IPS-NIHi7 (cell line): ENCODE results near the gene MVD.
A peak's percentile ranks its signal among the peaks of the same experiment; 100 is the strongest.

Experiments
- DNase-seq: peaks from one replicate; pipeline ENCODE4 v3.0.0; 2012; ENCODE audit warnings: mixed read lengths; ENCODE audit errors: extremely low spot score

MVD gene

GRCh38 chr16:88662843-88663606, at the start of gene MVD:
Gene MVD (minus strand): TSS chr16:88663091. CDS start chr16:88663080, 11 bp downstream.
- peak; percentile 100 for DNase-seq

- no peak for DNase-seq
Measured at GRCh38 chr16:88712362-88712979, 49.6 kb upstream of the MVD start.

DNA sequence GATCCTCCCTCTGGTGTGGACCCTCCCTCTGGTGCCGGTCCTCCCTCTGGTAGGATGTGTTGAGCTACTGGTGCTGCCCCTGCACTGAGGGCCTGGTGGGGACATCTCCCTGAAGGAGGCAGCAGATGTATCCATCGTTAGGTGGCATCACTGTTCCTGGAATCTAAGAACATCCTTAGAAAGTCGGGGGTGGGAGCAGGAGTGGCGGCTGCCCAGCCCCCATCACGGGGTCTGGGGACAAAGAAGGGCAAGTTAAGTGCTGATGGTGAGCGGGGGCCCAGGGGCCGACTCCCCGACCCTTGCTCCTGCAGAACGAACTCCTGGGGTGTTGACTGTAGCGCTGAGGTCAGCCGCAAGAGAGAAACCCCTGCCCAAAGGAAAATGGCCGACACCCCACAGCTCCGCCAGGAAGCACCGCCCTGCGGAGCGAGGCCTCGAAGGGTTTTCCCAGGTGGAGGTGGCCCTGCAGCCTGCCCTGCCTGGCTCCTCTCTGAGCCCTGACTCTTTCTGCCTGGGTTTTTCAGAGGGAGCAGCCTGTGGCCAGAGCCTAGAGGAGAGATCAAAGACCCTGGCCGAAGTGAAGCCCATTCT, 49.0 kb upstream of the MVD start:
- DNase-seq = peak; percentile 32

GRCh38 chr16:88710556-88710955, 47.7 kb upstream of the MVD start:
- DNase-seq = no peak

DNA sequence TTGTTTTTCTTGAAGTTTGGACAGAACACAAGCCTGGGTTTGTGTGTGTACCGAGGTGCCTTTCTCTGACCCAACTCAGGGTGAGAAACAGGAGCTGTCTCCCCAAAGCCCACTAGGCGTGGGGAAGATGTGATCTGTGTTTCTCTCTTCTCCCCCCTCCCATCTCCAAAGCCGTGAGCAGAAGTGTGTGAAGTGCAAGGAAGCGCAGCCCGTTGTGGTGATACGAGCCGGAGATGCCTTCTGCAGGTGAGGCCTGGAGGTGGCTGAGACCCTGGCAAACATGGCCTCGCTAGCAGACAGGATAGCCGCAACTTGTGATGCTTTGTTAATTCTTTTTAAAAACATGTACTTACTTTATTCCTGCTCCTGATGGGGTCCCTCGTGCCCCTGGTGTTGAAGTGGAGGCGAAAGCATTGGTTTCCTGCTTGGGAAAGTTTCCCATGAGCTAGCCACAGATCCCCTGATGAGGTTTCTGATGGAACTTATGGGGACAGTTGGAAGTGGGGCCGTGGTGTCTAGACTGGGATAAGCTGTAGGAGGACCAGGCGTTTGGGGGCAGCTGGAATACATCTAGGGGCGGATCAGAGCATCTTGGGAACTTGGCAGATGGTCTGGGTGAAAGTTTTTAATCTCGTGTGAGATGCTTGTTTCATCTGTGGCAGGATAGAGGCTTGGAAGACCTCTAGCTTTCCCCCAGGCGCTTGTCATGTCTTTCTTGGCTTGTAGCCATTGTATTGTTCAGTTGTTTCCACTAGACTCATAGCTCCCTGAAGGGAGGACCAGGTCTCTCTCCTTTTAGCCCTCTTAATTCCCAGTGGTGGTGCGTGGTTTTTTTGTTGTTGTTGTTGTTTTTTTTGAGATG, 44.3 kb upstream of the MVD start:
- no peak for DNase-seq

DNA sequence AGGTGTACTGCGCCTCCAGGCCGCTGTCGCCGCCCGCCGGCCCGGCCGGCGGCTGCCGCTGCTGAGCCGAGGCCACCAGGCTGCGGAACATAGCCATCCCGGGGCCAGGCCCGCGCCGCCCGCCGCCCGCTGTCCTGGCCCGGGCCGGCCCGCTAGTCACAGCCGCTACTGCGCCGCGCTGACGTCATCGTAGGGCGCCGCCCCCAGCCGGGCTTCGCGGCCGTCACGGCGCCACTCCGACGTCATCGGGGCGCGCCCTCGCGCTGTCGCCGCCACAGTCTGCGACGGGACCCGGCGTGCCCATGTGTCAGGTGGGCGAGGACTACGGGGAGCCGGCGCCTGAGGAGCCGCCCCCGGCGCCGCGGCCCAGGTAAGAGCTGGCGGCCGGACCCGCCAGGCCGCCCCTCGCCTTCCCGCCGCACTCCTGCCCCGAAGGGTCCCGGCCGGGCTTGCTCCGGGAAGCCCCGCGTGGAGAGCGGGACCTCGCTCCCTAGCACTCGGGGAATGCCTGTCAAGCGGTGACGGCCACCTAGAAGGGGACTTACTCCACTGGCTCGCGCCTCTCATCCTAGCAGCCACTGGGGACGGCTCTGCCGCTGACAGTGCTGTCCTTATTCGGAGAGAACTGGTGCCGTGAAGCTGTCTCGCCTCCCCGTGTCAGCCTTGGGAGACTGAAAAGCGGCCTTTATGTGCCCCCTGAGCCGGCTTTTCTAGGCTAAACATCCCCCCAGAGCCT, 43.5 kb upstream of the MVD start, which contains the start of the genes CTU2 and RNF166:
Gene CTU2 (plus strand): TSS at position 275 of the 736 bp plus-strand sequence. CDS start 28 bp downstream, at position 303.
Gene RNF166 (minus strand): TSS at position 180 of the 736 bp plus-strand sequence. CDS start 83 bp downstream, at position 97.
- peak; percentile 99 for DNase-seq

DNA sequence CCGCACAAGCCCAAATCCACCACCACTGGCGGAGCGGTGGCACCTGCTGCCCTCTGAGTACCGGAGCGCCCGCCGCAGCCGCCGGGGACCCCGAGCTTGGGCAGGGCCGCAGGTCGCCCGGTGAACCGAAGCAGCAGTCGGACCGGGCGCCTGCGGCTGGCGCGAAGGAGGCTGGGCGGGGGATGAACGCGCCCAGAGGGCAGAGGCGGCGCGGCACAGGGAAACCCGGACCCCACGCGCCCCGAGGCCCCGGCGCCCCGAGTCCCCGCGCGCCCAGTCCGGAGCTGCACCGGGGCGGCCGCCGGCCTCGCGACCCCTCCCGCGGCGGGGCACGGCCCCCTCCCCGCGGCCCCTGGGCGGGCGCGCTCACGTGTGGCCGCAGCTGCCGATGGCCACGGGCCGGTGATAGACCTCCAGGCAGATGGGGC, 42.9 kb upstream of the MVD start:
- DNase-seq = peak; percentile 54

DNA sequence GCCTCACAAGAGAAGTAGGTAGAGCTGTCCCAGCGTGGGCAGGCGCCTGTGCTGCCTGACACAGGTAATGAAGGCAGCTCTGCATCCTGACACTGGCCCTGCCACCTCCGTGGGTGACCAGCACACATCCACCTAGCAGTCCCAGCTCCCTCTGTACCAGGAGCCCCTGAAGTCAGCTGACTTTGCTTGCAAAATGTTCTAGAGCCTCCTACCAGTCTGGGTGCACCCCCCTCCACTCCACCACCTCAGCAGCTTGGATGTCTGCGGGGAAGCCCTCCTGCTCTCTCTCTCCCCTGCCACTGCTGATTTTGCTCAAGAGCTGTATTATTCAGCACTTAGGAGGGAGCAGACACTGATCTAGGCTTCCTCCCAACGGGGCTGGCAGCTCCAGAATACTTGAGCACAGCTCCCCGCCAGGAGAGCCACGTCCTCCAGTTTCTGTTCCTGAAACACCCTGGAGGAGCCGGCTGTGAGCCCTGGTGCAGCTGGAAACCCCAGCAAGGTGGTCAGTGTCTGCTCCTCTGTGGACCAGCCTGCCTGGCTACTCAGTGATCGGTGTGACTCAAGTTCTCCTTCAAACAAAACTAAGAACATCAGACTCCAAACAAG, 42.3 kb upstream of the MVD start:
- DNase-seq = no peak

DNA sequence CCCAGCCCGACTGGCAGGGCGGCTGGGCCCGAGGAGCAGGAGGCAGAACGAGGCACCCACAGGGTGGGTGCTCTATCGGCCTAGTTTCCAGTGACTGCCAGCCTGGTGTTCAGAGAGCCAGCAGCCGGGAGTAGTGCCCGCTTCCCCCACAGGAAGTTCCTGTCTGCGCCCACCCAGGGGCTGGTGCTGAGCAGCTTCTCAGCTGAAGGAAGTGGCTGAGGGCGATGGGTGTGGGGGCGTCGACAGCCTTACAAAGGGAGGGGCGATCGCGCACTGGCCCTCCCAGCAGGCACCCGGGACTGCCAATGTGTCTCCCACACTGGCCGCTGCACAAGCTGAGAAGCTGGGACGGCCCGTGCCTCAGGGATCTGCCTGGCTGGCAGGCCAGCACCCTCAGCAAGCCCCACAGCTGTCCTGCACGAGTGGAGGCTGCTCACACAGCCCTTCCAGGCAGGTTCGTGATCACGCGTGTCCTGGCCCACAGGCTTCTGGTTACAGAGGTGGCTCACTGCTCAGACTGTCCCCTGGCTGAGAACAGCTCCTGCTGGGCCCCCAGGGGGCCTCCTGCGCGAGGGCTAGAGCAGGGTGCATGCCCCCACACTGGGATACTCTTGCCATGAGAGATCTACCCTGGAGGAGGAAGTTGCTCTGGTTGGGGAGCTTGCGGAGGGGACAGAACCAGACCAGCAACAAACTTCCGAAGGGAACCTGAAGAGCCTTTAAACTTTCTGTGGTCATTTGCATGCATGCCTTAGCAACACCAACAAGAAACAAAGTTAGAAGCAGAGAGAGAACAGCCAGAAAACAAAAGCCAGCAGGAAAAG, 40.8 kb upstream of the MVD start:
- DNase-seq = no peak

DNA sequence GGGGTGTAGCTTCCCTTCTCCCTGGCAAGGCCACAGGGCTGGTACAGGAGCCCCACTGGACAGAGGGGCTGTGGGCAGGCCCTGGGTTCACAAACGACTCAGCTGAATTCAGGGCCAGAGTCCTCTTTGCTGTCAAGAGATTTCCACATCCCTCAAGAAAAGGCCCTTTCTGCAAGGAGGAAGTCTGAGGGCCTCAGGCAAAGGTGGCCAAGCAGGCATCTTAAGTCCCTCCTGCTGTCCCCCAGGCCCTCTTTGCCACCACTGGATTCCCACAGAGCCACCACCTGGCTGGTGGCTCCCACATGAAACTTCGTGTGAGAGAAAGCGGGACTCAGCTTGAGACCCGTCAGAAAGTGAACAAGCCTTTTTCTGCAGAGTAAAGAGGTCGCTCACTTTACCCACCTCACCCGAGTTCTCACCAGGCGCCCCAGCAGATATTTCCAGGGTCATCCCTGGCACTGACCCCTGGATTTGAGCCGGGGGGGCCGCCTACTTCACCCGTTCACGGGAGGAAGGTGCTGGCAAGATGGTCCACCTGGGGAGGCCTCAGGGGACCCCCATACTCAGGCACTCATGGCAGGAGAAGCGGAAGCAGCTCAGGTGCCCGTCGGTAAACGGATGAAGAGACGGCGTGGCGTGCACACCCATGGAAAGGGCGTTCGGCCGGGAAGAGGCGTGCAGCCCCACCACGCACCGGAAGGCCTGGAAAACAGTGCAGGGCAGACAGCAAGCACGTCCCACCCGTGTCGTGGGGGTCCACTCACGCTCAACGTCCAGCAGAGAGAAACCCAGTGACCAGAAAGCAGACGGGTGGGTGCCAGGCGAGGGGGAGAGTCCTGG, 39.7 kb upstream of the MVD start:
- DNase-seq = no peak

DNA sequence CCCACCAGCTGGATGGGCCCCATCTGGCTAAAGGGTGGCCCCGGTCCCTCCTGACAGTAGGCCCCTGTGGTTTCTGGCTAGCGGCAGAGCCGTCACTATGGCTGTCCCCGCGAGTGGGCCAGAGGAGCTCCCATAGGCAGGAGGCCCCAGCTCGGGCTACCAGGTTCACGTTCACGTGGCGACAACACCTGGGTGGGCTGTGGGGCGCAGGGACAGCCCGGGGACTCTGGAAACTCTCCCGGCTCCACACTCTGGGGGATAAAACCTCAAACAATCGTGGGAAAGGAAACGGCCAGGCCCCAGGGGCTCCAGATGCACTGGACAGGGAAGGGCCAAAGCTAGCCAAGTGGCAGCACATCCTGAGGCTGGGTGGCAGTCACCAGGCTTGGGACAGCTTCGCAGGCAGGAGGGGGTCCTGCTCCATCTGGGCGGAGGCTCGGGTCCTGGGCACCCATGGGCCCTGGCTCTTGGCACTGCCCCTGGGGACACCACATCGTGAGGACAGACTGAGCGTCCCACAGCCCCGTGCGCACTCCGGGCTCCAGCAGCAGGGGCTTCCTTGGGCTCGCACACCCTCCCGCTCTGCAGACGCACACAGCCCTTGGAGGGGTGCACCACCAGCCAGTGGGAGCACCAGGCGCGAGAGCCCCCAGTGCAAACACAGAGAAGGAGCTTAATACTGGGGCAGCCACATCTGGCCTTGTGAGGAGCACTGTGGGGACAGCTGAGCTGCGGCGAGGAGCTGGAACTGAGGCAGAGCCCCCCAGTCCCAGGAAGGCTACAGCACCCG, 38.9 kb upstream of the MVD start:
- no peak for DNase-seq

DNA sequence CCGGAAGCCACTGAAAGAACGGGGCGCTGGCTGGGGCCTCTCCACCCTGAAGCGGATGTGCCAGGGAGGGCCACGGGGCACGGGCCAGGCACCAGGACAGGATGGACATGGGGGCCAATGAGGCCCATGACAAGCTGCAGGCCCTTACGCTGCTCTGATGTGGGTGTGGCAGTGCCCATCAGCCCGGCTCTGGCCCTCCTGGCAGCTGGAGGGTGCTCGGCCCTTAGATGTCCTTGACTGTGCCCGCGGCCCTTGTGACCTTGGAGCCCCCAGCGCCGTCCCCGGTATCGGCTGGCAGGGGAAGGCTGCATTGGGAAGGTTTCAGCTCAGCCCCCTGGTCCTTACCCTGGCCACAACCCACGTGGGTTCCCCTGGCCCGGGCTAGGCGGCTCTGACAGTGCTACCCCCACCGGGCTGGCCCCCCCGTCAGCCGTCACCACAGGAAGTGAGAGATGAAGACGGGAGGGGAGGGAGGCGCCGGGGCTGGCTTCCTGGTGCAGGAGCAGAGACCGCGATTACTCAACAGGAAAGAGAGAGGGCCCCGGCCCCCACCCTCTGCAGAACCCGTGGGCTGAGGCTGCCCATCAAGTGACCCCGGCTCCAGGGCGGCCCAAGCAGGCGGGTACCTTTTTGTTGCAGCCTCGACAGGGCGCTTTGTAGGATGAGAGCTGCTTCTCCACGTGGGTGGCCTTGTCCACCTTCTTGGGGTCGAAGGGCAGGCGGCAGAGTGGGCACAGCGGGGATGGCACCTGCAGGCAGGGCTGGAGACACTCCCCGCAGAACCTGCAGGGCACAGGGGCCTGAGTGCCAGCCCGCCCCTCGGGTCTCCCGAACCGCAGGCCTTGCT, 38.0 kb upstream of the MVD start:
- no peak for DNase-seq

GRCh38 chr16:88700322-88700635, 37.4 kb upstream of the MVD start:
- DNase-seq = no peak

- DNase-seq = no peak
Measured at GRCh38 chr16:88699180-88699579, 36.3 kb upstream of the MVD start.

DNA sequence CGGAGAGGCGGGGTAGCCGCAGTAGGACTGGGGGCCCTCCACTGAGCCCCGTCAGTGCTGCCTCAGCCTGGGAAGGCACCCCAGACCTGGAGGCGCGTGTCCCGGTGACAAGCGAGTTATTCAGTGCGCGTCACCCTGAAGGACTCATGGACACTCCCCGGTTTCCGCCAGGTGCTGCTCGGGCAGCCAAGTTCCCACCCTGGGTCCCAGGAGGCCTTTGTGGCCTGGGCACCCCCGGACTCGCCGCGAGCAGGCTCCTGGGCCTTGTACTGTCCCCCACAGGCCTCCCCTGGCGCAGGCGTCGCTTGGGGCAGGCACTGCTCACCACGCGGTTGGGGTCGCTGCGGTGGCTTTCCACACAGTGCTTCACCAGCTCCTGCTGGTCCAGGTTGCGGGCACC, 35.8 kb upstream of the MVD start:
- DNase-seq = no peak

GRCh38 chr16:88697831-88698615, 35.1 kb upstream of the MVD start:
- DNase-seq = peak; percentile 52
